ENCODE data around the gene PPP1R12C. TPM values are rescaled to one million over a fixed set of nuclear protein-coding genes. Genes with fewer than 3 reads are reported as not detected.

Gene PPP1R12C
- total and polyA plus RNA-seq, 9 donors, result 21.4 to 152 (median 110) TPM

- no peaks in the 10 kb centered on the region for H3K27me3 ChIP-seq
- TF ChIP-seq CTCF (IDR thresholded peaks at IDR 0.05) (no peak), POLR2A (IDR thresholded peaks at IDR 0.05) (no peak), EP300 (IDR thresholded peaks at IDR 0.05) (no peak)
- intact Hi-C loops (cut with DNase I), result no loop called here
- no peak overlapping the region for H3K27ac ChIP-seq
- no peak for DNase-seq
- H3K9me3 ChIP-seq, result no peaks in the 10 kb centered on the region
- no peak overlapping the region for H3K4me3 ChIP-seq
- no peaks in the 10 kb centered on the region for H3K4me1 ChIP-seq (ENCODE audit: insufficient read depth)
- 91 to 95% (median 93%) methylated on average over 6 of the region's 6 CpGs for WGBS, 3 donors
- no peaks in the 10 kb centered on the region for H3K36me3 ChIP-seq
Measured at GRCh38 chr19:55106591-55106990, 10.8 kb downstream of the PPP1R12C start.

- H3K36me3 ChIP-seq, result no peaks in the 10 kb centered on the region
- no peaks in the 10 kb centered on the region for H3K27me3 ChIP-seq
- no peak overlapping the region for H3K27ac ChIP-seq
- no peaks in the 10 kb centered on the region for H3K4me1 ChIP-seq (ENCODE audit: insufficient read depth)
- no peaks in the 10 kb centered on the region for H3K9me3 ChIP-seq
- intact Hi-C loops (cut with DNase I), result no loop called here
- H3K4me3 ChIP-seq, result no peak overlapping the region
- TF ChIP-seq EP300 (IDR thresholded peaks at IDR 0.05) (no peak), POLR2A (IDR thresholded peaks at IDR 0.05) (no peak), CTCF (IDR thresholded peaks at IDR 0.05) (no peak)
- no peak for DNase-seq
- WGBS, 3 donors, result 77 to 89% (median 80%) methylated on average over 2 of the region's 2 CpGs
Measured at GRCh38 chr19:55105237-55105636, 12.2 kb downstream of the PPP1R12C start.

DNA sequence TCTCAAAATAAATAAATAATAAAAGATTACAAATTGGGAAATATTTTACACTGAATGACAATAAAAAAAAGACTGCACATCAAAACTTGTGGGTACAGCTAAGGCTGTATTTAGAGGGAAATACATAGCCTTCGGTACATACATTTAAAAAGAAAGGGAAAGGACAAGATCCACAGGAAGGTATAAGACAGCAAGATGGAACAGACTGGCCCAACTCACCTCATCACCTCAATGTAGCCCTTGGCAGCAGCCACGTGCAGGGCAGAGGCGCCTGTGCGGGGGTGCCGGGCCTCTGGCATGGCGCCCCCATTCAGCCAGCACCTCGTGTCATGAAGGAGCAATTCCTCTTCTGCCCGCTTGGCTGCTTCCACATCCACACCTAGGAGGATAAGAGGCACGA lies 14.2 kb downstream of the PPP1R12C start:
- Histone ChIP-seq H3K4me3 (no peak overlapping the region), H3K4me1 (ENCODE audit: insufficient read depth) (no peaks in the 10 kb centered on the region), H3K27me3 (no peaks in the 10 kb centered on the region), H3K27ac (no peak overlapping the region), H3K9me3 (no peaks in the 10 kb centered on the region), H3K36me3 (no peaks in the 10 kb centered on the region)
- intact Hi-C loops (cut with DNase I), result no loop called here
- 93 to 97% (median 97%) methylated on average over 9 of the region's 9 CpGs for WGBS, 3 donors
- TF ChIP-seq EP300 (IDR thresholded peaks at IDR 0.05), result no peak
- no peak for TF ChIP-seq POLR2A (IDR thresholded peaks at IDR 0.05)
- no peak for TF ChIP-seq CTCF (IDR thresholded peaks at IDR 0.05)
- no peak for DNase-seq

DNA sequence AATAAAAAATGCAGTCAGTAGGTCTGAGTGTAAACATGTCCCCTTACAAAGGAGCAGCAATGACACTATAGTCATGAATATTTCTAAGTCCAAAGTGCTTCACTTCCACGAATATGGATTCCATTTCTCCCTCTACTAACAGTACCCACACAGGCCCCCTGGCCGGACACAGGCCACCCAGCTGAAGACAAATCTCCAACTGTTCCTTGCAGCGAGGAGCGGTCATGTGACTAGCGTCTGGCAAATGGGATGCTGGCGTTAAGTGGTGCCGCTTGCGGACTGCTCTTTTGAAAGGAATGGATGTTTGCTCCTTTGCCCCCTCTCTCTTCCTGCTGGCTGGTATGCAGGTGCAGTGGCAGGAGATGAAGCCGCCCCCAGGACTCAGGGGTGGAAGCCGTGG lies 16.2 kb downstream of the PPP1R12C start:
- TF ChIP-seq CTCF (IDR thresholded peaks at IDR 0.05) (no peak), POLR2A (IDR thresholded peaks at IDR 0.05) (no peak), EP300 (IDR thresholded peaks at IDR 0.05) (no peak)

More for the DNA sequence above, 16.2 kb downstream of the PPP1R12C start:
- Histone ChIP-seq H3K4me1 (ENCODE audit: insufficient read depth) (no peaks in the 10 kb centered on the region), H3K27ac (no peak overlapping the region), H3K27me3 (no peaks in the 10 kb centered on the region), H3K4me3 (no peak overlapping the region), H3K36me3 (no peaks in the 10 kb centered on the region), H3K9me3 (no peaks in the 10 kb centered on the region)
- no peak for DNase-seq
- WGBS, 3 donors, result 83 to 86% (median 85%) methylated on average over 10 of the region's 10 CpGs
- intact Hi-C loops (cut with DNase I), result no loop called here
